OCI-LY1 (cell line): ENCODE data around the gene PARS2.

Source experiments
- H2AFZ ChIP-seq: fragments of 200-600 bp; sonication (generic), shearing (Covaris generic); 2 replicates; pipeline ENCODE4 v1.6.0; 2014; ENCODE audit warnings: antibody characterized with exemption, mild to moderate bottlenecking, low read length
- H3F3A ChIP-seq: fragments of 200-600 bp; sonication (generic), shearing (Covaris generic); 2 replicates; pipeline ENCODE4 v1.6.0; 2014; ENCODE audit warnings: mild to moderate bottlenecking, antibody characterized with exemption, low read length, moderate library complexity; ENCODE audit not compliant: insufficient read depth
- H3K27ac ChIP-seq: fragments of 200-600 bp; sonication (generic); 2 replicates; pipeline ENCODE4 v1.5.1; 2014; ENCODE audit warnings: low read length, mixed run types, mild to moderate bottlenecking, low read depth; ENCODE audit not compliant: poor library complexity, severe bottlenecking
- H3K27me3 ChIP-seq: fragments of 200-600 bp; sonication (generic); 2 replicates; pipeline ENCODE4 v1.6.0; 2014; ENCODE audit warnings: antibody characterized with exemption, mild to moderate bottlenecking, low read length, moderate library complexity; ENCODE audit not compliant: insufficient read depth
- H3K36me3 ChIP-seq: fragments of 200-600 bp; sonication (generic); 2 replicates; pipeline ENCODE4 v1.6.1; 2014; ENCODE audit warnings: mild to moderate bottlenecking, antibody characterized with exemption, low read length, moderate library complexity, mixed read lengths; ENCODE audit not compliant: insufficient read depth
- H3K4me1 ChIP-seq: fragments of 200-600 bp; sonication (generic); 2 replicates; pipeline ENCODE4 v1.5.1; 2014; ENCODE audit warnings: mild to moderate bottlenecking, low read length, moderate library complexity; ENCODE audit not compliant: insufficient read depth, severe bottlenecking
- H3K4me2 ChIP-seq: fragments of 200-600 bp; sonication (generic), shearing (Covaris generic); 2 replicates; pipeline ENCODE4 v1.6.1; 2014; ENCODE audit warnings: low read length
- H3K4me3 ChIP-seq: fragments of 200-600 bp; sonication (generic); 2 replicates; pipeline ENCODE4 v1.5.1; 2014; ENCODE audit warnings: low read length, low read depth, mild to moderate bottlenecking, mixed read lengths; ENCODE audit not compliant: poor library complexity, severe bottlenecking
- H3K79me2 ChIP-seq: fragments of 200-600 bp; shearing (Covaris generic); 2 replicates; pipeline ENCODE4 v1.6.1; 2016; ENCODE audit warnings: mixed run types, low read length, mixed read lengths; ENCODE audit not compliant: insufficient read depth
- H3K9ac ChIP-seq: fragments of 200-600 bp; sonication (generic), shearing (Covaris generic); 2 replicates; pipeline ENCODE4 v1.6.1; 2014; ENCODE audit warnings: mild to moderate bottlenecking, low read length, mixed read lengths
- H3K9me2 ChIP-seq: fragments of 200-600 bp; sonication (generic), shearing (Covaris generic); 2 replicates; pipeline ENCODE4 v1.6.1; 2014; ENCODE audit warnings: low read depth, mild to moderate bottlenecking, low read length, mixed read lengths
- H3K9me3 ChIP-seq: fragments of 200-600 bp; shearing (Covaris generic); 2 replicates; pipeline ENCODE4 v1.6.1; 2014; ENCODE audit warnings: low read length, mixed read lengths
- H4K20me1 ChIP-seq: fragments of 200-600 bp; sonication (generic), shearing (Covaris generic); 2 replicates; pipeline ENCODE4 v1.6.0; 2016; ENCODE audit warnings: mild to moderate bottlenecking, low read length; ENCODE audit not compliant: insufficient read depth
- EZH2 ChIP-seq: fragments of 200-600 bp; sonication (generic), shearing (Covaris generic); IDR thresholded peaks from 2 replicates; pipeline ENCODE4 v1.8.0; 2017; ENCODE audit warnings: borderline replicate concordance, mixed run types, mild to moderate bottlenecking, antibody characterized with exemption, low read length, moderate library complexity, mixed read lengths
- TF ChIP-seq, protein P1 (sequence below): fragments of 200-600 bp; sonication (generic), shearing (Covaris generic); IDR thresholded peaks from 2 replicates; pipeline ENCODE4 v1.5.1; 2017; ENCODE audit warnings: mild to moderate bottlenecking, antibody characterized with exemption, low read length, moderate library complexity, mixed read lengths

PARS2 gene

DNA sequence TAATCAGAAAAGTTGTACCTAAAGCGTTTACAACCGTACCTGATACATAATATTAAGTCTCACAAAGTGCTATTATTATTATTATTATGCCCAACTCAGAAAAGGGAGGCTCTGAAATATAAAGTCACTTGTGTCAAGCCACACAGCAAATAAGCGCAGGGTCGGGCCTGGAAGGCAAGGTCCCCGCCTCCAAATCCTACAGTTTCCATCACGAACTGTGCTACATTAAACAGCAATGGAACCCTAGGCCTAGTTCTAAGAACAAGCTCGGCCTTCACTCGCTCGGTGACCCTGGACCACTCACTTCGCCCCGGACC, 549 bp downstream of the PARS2 start:
- TF ChIP-seq, protein P1, sequence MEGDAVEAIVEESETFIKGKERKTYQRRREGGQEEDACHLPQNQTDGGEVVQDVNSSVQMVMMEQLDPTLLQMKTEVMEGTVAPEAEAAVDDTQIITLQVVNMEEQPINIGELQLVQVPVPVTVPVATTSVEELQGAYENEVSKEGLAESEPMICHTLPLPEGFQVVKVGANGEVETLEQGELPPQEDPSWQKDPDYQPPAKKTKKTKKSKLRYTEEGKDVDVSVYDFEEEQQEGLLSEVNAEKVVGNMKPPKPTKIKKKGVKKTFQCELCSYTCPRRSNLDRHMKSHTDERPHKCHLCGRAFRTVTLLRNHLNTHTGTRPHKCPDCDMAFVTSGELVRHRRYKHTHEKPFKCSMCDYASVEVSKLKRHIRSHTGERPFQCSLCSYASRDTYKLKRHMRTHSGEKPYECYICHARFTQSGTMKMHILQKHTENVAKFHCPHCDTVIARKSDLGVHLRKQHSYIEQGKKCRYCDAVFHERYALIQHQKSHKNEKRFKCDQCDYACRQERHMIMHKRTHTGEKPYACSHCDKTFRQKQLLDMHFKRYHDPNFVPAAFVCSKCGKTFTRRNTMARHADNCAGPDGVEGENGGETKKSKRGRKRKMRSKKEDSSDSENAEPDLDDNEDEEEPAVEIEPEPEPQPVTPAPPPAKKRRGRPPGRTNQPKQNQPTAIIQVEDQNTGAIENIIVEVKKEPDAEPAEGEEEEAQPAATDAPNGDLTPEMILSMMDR, result no peak
- TF ChIP-seq EZH2, result no peak
- no peak overlapping the region for H2AFZ ChIP-seq
- no peaks in the 10 kb centered on the region for H4K20me1 ChIP-seq
- H3K9me2 ChIP-seq, result no peaks in the 10 kb centered on the region
- H3K9me3 ChIP-seq, result no peaks in the 10 kb centered on the region
- H3K4me2 ChIP-seq, result peak overlapping the region; percentile 89
- peaks cover 20% of the 10 kb centered on the region for H3K4me1 ChIP-seq
- H3F3A ChIP-seq, result no peaks in the 10 kb centered on the region
- no peaks in the 10 kb centered on the region for H3K79me2 ChIP-seq
- H3K9ac ChIP-seq, result peak overlapping the region; percentile 83
- H3K27ac ChIP-seq, result no peak overlapping the region
- H3K27me3 ChIP-seq, result no peaks in the 10 kb centered on the region
- no peaks in the 10 kb centered on the region for H3K36me3 ChIP-seq
- peak overlapping the region; percentile 90 for H3K4me3 ChIP-seq

DNA sequence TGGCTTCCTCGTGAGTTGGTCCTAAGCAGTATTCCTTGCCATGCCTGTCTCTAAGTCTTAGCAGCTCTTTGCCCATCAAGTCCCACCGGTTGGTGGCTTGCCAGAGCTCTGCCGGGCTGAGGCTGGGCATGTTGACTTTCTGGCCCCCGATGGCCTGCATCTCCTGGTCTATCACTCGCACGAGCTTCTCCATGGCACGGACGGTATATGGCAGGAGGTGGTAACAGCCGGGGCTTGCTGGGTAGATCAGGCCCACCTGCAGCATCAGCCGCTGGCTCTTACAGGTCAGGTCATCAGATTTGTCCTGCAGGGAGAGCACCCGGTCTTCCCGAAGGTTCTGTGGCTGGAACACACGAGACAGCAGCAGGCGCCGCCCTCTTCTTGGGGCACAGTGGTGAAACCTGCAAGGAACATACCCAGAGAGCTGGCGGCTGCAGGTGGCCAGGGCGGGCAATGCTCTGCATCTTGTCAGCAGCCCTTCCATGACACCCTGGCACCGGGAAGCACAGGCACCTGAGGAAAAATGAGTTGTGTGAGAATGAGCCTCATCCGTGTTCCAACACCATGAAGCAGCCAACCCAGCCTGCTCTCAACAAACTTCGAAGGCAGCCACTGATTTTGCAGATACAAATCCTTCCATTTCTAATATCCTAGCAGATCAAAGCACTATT, 5.5 kb downstream of the PARS2 start:
- Histone ChIP-seq H3K4me3 (no peak overlapping the region), H3K4me1 (peaks cover 9% of the 10 kb centered on the region), H3K4me2 (no peak overlapping the region), H2AFZ (no peak overlapping the region), H3K79me2 (no peaks in the 10 kb centered on the region), H4K20me1 (no peaks in the 10 kb centered on the region), H3K27me3 (no peaks in the 10 kb centered on the region), H3K27ac (no peak overlapping the region), H3K9me2 (no peaks in the 10 kb centered on the region), H3K9ac (no peak overlapping the region), H3K9me3 (no peaks in the 10 kb centered on the region), H3F3A (no peaks in the 10 kb centered on the region), H3K36me3 (peaks cover 18% of the 10 kb centered on the region)
- TF ChIP-seq EZH2, result no peak
- TF ChIP-seq, protein P1, result no peak

DNA sequence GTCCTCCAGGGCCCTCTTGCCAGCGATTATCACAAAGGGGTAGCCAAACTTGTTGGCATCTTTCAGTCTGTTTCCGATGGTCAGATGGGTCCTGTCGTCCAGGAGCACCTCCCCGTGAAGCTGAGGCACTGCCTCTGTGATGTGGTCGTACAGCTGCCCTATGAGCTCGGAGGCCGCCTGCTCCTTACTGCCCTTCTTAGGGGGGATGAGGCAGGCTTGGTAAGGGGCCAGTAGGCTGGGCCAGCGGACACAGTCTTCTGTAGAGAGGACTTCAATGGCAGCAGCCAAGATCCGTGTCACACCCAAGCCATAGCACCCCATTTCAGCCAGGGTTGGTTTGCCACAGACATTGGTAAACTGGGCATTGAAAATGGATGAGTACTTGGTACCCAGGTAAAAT, 6.5 kb downstream of the PARS2 start:
- no peaks in the 10 kb centered on the region for H3K79me2 ChIP-seq
- H3F3A ChIP-seq, result no peaks in the 10 kb centered on the region
- no peaks in the 10 kb centered on the region for H4K20me1 ChIP-seq
- H3K9me3 ChIP-seq, result no peaks in the 10 kb centered on the region
- no peak overlapping the region for H3K4me2 ChIP-seq
- H3K4me1 ChIP-seq, result no peaks in the 10 kb centered on the region
- no peak for TF ChIP-seq EZH2
- TF ChIP-seq, protein P1, result no peak
- H3K9ac ChIP-seq, result no peak overlapping the region
- no peak overlapping the region for H3K4me3 ChIP-seq
- no peak overlapping the region for H3K27ac ChIP-seq
- H3K27me3 ChIP-seq, result no peaks in the 10 kb centered on the region
- no peaks in the 10 kb centered on the region for H3K9me2 ChIP-seq
- H2AFZ ChIP-seq, result no peak overlapping the region
- peaks cover 18% of the 10 kb centered on the region for H3K36me3 ChIP-seq
